Right atrium auricular region (tissue), 2 donors: ENCODE data around the gene SNX14. TPM values are rescaled to one million over a fixed set of nuclear protein-coding genes. Genes with fewer than 3 reads are reported as not detected.

ENCODE experiments used
- DNase-seq: peaks from one replicate; pipeline ENCODE4 v3.0.0-alpha.2; 2019; ENCODE audit warnings: low spot score
- H3K27ac ChIP-seq, 2 donors: fragments of 200-600 bp; sonication (generic); 1 replicate in 1 of 2; 2 replicates in 1 of 2; pipeline ENCODE4 v1.5.1; 2016 to 2019
- H3K27me3 ChIP-seq, 2 donors: fragments of 200-600 bp; sonication (generic); one replicate each; pipeline versions ENCODE4 v1.5.1 to v1.6.0; 2017 to 2019
- H3K36me3 ChIP-seq: fragments of 200-600 bp; sonication (generic); one replicate; pipeline ENCODE4 v1.5.1; 2016
- H3K4me1 ChIP-seq, 2 donors: fragments of 200-600 bp; sonication (generic); one replicate each; pipeline versions ENCODE4 v1.5.1 to v1.6.0; 2017 to 2019
- H3K4me3 ChIP-seq, 2 donors: fragments of 200-600 bp; sonication (generic); 1 replicate in 1 of 2; 2 replicates in 1 of 2; pipeline ENCODE4 v1.5.1; 2017 to 2019; ENCODE audit warnings: mild to moderate bottlenecking in 1 of 2, moderate library complexity in 1 of 2
- H3K9me3 ChIP-seq, 2 donors: fragments of 200-600 bp; sonication (generic); one replicate each; pipeline ENCODE4 v1.5.1; 2019
- CTCF ChIP-seq, 2 donors: fragments of 200-600 bp; sonication (generic); IDR thresholded peaks; one replicate each; pipeline ENCODE4 v1.5.1; 2019; ENCODE audit warnings: antibody characterized with exemption in 2 of 2
- total RNA-seq, 2 donors: library from RNA; depleted of rRNA; stranded (reverse); fragments of >200 nt; gene quantifications; one replicate each; pipeline ENCODE4 v1.1.0, GENCODE V29; 2016

Gene SNX14
- total RNA-seq, 2 donors from 2014 or later = 37.7 to 57.2 TPM

DNA sequence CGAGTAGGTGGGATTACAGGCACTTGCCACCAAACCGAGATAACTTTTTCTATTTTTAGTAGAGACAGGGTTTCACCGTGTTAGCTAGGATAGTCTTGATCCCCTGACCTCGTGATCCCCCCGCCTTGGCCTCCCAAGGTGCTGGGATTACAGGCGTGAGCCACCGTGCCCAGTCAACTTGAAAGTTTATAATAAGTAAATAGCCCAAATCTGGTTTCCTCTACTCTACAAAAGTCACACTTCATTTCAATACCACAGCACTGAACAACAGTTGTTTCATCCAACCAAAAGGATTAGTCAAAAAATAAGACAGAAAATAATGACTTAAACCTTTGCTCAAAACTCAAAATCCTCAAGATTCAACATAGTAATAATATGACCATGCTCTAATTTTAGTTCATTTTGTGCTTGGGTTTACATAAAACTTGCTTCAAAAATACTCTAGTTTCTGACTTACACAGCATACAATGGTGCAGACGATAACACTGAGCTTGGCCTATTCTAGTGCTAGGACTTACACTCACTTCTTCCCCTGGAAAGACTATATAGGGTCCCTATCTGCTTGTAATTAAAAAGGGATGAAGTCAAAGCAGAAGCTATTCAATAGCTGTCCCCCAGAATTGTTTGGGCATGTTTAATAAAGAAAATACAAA lies 87.1 kb downstream of the SNX14 start:
- Histone ChIP-seq H3K4me1 (no peaks in the 10 kb centered on the region), H3K27ac (no peak overlapping the region), H3K4me3 (no peak overlapping the region), H3K9me3 (no peaks in the 10 kb centered on the region), H3K36me3 (peaks cover 23% of the 10 kb centered on the region), H3K27me3 (no peaks in the 10 kb centered on the region)
- no peak for TF ChIP-seq CTCF (IDR thresholded peaks at IDR 0.05)
- DNase-seq = no peak

DNA sequence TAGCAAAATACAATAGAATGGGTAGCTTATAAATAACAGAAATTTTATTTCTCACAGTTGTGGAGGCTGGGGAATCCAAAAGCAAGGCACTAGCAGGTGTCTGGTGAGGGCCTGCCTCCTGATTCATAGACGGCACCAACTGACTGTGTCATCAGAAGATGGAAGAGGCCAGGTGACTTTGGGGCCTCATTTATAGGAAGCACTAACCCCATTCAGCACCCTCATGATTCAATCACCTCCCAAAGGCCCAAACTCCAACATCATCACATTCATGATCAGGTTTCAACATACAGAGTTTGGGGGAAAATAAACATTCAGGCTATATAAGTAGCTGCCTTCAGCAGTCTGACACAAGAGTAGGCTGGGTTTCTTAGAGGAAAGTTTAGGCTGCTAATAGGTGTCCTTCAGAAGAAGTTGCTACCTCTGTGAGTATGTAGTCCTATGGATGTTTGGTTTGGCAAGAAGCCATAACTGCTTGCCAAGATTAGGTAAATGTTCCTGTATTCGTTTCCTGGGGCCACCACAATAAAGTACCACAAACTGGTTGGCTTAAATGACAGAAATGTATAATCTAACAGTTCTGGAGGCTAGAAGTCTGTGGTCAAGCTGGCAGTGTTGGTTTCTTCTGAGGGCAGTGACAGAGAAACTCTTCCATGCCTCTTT lies 94.9 kb downstream of the SNX14 start:
- Histone ChIP-seq H3K27ac (no peak overlapping the region), H3K9me3 (no peaks in the 10 kb centered on the region), H3K27me3 (no peaks in the 10 kb centered on the region), H3K4me1 (no peaks in the 10 kb centered on the region), H3K36me3 (no peaks in the 10 kb centered on the region), H3K4me3 (no peak overlapping the region)
- no peak for DNase-seq
- TF ChIP-seq CTCF (IDR thresholded peaks at IDR 0.05) = no peak

GRCh38 chr6:85496856-85497255 lies 96.8 kb downstream of the SNX14 start:
- DNase-seq = no peak
- Histone ChIP-seq H3K9me3 (no peaks in the 10 kb centered on the region), H3K27ac (no peak overlapping the region), H3K4me1 (no peaks in the 10 kb centered on the region), H3K36me3 (no peaks in the 10 kb centered on the region), H3K27me3 (no peaks in the 10 kb centered on the region), H3K4me3 (no peak overlapping the region)
- TF ChIP-seq CTCF (IDR thresholded peaks at IDR 0.05) = no peak

- H3K4me3 ChIP-seq = no peak overlapping the region
- TF ChIP-seq CTCF (IDR thresholded peaks at IDR 0.05) = no peak
- H3K4me1 ChIP-seq = no peaks in the 10 kb centered on the region
- H3K36me3 ChIP-seq = no peaks in the 10 kb centered on the region
- H3K9me3 ChIP-seq = no peaks in the 10 kb centered on the region
- no peaks in the 10 kb centered on the region for H3K27me3 ChIP-seq
- no peak for DNase-seq
- no peak overlapping the region for H3K27ac ChIP-seq
Measured at GRCh38 chr6:85496009-85496579, 97.6 kb downstream of the SNX14 start.

DNA sequence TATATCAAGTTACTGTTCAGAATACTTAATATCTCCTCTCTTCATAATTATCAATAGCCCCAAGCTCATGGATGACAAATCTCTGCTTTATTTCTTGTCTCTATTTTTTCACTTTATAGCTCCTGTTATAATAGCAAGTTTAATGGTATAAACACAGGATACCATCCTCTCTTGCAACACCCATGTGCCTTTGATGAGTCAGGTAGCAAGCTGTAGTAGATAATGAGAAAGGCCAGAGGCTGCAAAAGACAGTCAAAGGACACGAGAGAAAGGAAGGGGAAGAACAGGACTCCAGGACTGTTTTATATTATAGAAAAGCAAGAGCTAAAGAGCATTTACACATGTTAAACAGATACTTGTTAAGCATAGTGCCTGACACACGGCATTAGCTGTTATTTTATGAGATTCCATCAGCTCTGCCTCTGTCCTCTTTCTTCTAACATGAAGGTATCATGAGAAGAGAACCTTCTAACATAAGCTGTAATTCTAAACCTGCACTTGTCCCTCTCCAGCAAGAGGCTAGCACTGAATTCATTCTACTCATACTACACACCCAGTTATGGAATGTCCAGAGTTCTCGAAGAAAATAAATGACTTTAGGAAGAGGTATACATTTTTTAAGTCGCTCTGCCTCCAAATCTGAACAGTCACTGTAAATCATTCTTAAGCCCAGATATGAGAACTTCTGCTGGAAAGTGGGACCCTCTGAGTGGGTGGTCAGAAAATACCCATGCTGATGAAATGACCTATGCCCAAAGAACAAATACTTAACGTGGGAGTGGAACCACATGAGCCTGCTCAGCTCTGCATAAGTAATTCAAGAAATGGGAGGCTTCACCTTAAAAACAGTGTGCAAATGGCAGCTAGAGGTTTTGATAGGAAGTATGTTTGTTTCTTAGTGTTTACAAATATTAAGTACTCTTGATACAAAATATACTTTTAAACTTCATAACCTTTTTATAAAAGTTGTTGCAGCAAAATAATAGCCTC lies 98.8 kb downstream of the SNX14 start:
- no peak for TF ChIP-seq CTCF (IDR thresholded peaks at IDR 0.05)
- no peak overlapping the region for H3K4me3 ChIP-seq
- H3K27ac ChIP-seq = no peak overlapping the region
- no peaks in the 10 kb centered on the region for H3K27me3 ChIP-seq
- no peak for DNase-seq
- H3K36me3 ChIP-seq = no peaks in the 10 kb centered on the region
- H3K9me3 ChIP-seq = no peaks in the 10 kb centered on the region
- H3K4me1 ChIP-seq = no peaks in the 10 kb centered on the region
